IPS DF 4.7 (cell line): ENCODE data around the gene CDC42BPA.
"Not testable (repeated sequence)": the region's sequence is repeated elsewhere in the genome, so short reads cannot be mapped to it uniquely, and the experiment has no call there.

Source experiments
- DNase-seq: peaks from one replicate; pipeline ENCODE4 v3.0.0-alpha.2; 2013; ENCODE audit warnings: low spot score; ENCODE audit errors: extremely low read depth

CDC42BPA gene

GRCh38 chr1:227336136-227336535 lies 17.8 kb upstream of the CDC42BPA start:
- DNase-seq, result not testable (repeated sequence)

- no peak for DNase-seq
Measured at GRCh38 chr1:227335242-227336020, 17.1 kb upstream of the CDC42BPA start.

- no peak for DNase-seq
Measured at GRCh38 chr1:227333423-227333822, 15.1 kb upstream of the CDC42BPA start.

DNA sequence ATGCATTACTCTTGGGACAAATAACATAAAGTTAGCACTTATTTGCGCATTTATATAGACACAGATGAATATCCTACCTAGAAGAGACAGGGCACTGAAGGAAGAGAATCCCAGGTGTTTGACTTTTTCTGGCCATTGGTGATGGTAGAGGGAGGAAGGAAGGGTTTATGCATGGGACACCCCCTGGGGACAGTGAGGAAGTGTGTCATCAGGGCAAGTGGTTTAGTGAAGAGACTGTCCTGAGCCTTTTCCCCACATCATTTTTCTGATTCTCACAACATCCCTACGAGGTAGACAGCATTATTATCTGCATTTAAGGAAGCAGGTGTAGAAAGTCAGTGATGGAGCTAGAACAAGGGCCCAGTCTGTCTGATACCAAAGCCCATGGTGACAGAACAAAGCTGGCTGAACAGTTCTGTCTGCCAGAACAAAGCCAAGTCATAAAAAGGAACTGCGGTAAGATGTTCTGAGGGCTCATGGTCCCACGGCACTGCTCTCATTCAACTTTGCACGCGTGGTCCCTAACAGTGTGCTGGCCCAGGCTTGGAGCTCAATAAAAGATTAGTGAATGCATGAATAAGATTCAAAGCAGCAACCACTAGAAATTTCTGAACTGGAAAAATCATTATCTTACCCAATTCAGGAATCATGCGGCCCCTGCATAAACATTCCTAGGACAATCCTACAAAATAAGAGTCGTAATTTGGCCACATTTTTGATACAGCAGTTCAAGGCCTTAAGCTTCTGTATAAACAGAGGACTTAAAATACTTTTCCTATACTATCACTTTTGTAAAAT lies 12.2 kb upstream of the CDC42BPA start:
- no peak for DNase-seq

- no peak for DNase-seq
Measured at GRCh38 chr1:227328405-227329019, 10.2 kb upstream of the CDC42BPA start.

DNA sequence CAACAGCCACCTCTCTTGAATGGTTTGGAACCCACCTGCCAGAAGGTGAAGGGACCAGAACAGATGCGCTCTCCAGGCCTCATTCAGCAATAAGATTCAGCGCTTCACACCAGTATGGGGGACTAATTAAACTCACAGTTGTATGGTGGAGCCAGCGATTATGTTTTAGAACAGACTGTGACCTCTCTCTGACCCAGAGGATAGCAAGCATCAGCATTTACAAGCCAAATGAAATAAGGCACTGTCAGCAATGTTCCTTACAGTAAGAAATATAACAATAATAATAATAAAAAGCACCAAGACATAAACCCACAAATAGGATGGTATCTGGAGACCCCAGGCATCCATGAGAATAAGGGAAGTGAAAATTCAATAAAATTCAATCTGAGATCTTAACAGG lies 6.9 kb upstream of the CDC42BPA start:
- no peak for DNase-seq

DNA sequence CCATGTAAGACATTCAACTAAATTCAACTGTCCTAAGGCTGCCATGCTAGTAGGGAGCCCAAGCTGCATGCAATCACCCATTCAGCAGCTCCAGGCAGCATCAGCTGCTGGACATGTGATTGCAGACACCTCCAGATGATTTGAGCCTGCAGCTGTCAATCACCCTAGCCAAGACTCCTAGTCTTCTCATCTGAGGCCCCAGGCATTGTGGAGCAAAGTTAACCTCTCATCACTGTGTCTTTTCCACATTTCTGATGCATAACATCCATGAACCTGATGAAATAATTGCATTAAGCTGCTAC lies 5.6 kb upstream of the CDC42BPA start:
- DNase-seq, result no peak

DNA sequence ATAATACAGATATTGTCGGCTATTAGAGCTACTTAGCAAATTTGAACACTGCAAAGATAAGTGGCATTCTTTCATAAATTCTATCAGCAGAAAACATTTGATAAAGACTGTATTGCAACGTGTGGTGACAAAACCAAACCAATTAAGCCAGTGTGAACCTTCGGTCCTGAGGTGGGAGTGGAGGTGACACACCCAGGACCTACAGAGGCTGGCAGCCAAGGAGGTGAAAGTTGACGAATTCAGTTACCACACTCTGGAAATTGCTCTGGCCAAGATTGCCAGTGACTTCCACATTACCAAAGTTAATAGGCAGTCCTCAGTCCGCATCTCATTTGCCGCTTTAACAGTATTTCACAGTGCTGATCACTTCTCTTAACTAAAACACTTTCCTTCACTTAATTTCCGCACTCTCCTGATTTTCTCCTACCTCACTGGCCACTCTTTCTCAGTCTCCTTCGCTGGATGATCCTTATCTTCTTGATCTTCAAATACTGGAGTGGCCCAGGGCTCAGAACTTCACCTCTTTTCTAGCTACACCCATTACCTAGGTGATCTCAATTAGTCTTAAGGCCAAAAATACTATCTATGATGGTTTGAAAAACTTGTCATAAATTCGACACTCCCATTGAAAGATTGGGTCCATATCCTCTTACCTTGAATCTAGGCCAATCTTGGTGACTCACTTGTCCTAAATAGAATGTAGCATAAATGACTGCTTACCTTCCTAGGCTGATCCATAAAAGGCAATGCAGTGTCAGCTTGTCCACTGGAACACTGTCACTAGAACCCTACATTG lies 5.1 kb upstream of the CDC42BPA start:
- no peak for DNase-seq

DNA sequence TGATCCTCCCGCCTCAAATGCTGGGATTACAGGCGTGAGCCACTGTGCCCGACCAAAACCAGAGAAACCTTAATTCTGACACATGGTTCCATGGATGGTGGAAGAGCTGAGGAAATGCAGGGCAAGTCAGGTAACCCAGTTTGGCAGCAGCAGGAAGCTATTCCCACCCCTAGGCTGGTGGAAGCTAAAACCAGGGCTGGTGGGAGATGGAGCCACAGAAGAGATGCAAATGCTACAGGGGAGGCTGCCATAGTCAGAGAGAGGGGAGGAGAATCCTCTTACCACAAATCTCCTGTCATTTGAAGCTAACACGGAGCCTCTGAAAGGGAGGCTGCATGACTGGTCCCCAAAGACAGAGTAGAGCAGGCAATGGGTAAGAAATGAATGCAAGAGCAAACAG lies 4.1 kb upstream of the CDC42BPA start:
- no peak for DNase-seq

DNA sequence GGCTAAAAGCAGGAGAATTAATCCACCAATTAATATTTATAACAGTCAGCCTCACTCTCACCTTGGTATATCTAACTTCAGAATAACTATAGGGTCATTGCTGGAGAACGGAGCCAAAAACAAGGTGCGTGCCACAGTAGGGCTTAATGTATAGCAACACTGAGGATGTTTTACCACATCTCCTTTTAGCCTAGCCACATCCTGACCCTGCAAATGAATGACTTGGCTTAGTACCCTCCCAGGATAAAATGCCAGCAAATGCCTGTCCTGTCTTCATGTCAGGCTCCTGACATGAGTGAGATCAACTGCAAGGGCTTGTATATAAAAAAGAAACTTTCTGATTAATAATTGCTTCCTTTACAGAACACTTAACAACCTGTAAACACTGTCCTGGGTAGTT lies 2.7 kb upstream of the CDC42BPA start:
- DNase-seq, result no peak

- DNase-seq, result no peak
Measured at GRCh38 chr1:227320476-227320875, 2.2 kb upstream of the CDC42BPA start.

- DNase-seq, result peak; percentile 51
Measured at GRCh38 chr1:227318853-227319607, 738 bp upstream of the CDC42BPA start.

- DNase-seq, result no peak
Measured at GRCh38 chr1:227317523-227318015, 723 bp downstream of the CDC42BPA start.

DNA sequence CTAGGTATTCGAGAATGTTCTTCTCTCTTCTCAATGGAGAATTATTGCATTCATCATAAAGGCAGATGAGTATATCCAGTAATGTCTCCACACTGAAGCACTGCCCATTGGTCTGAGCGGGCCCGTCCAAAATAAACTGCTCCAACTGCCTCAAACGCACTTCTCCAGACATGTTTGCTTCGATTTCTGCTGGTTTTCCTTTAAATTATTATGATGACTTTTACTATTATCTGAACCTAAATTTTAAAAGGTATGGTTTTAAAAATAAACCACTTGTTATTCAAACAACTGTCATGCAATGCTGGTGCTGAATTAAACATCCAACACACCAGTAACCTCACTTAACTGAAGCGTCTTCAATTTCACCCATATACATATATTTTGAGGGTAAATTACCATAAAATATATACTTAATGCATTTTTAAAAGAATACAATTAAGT lies 1.3 kb downstream of the CDC42BPA start:
- no peak for DNase-seq

- DNase-seq, result no peak
Measured at GRCh38 chr1:227316456-227316855, 1.8 kb downstream of the CDC42BPA start.

DNA sequence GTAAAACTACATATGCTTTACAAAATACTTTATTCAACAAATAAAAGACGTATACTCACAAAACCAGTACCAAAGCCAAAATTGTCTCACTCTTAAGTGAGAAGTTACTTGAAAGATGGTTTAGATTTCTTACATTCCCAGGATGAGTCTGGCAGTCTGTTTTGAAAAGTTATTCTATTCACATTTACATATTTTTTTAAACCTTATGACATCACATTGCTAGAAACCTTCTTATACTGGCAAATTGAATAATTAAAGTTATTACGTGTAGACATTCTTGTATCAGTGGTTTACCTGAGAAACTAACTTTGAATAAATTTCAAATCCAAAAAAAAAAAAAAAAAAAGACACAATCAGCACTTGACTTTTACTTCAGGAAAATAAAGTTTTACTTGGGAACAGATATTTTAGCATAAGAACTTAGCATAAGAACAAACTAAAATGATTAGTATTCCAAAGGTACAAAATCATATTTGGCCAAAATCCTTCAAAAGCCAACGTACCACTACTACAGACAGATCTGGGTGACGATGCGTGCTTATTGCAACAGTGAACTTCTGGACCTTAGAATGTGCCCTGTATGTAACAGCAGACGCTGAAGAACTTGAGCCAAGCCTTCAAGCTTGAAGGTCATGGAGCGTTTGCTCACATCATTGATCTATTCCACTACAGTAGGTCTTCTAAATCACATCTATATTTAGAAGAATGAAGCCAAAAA lies 2.5 kb downstream of the CDC42BPA start:
- no peak for DNase-seq

DNA sequence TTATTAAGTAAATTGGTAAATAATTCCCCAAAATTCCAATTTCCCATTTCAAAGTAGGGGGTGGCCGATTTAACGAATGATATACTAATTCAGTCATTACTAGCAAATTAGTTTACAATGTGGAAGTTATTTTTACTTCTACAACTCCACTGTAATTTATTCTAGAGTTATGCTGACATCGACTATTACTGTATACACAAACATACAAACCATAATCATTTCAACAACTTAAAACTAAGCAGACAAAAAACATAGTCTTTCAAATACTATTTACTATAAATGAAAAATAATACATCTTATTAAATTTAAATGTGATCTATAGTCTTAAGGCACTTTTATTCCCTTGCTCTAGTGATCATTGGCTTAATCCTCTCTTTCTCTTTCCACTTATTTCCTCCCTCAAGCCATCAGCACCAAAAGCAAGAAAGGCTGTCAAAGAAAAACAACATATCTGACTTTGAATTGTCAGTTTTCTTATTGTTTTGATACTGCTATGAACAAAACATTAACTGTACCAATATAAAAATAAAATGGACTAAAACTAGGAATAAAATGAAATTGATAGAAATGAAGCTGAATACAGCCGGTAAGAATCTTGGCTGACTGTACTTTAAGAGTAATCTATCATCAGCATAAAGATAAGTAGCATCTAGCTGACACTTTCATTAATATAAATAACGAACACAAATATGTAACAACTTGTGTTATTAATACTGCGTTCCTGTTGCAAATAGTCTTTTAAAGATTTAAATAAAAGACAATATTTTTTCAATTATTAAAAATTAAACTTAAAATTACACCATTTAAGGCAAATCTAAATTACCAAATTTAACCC lies 4.1 kb downstream of the CDC42BPA start:
- DNase-seq, result no peak

DNA sequence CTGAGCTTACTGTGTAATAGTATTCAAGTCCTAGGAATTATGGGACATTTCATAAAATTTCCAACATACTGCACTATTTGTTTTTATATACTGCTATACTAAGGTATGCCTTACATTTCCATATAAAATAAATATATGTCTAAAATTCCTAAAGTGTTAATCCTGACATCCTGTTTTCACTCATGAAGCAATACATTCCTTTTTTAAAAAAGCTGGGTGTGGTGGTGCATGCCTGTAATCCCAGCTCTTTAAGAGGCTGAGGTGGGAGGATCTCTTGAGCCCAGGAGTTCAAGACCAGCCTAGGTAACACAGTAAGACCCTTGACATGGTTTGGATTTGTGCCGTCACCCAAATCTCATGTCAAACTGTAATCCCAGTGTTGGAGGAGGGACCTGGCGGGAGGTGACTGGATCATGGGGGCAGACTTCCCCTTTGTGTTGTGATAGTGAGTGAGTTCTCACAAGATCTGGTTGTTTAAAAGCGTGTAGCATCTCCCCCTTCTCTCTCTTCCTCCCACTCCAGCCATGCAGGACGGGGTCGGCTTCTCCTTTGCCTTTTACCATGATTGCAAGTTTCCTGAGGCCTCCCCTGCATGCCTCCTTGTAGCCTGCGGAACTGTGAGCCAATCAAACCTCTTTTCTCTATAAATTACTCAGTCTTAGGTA lies 5.8 kb downstream of the CDC42BPA start:
- no peak for DNase-seq
